ENCODE results near the gene RNF145. TPM values are rescaled to one million over a fixed set of nuclear protein-coding genes. Genes with fewer than 3 reads are reported as not detected.

The RNF145 gene
- total RNA-seq, 1 experiment from 2014 or later, result 54.0 TPM

- DNase-seq (ENCODE audit: low read depth), result no peak
Measured at GRCh38 chr5:159195775-159196174, 13.6 kb downstream of the RNF145 start.

DNA sequence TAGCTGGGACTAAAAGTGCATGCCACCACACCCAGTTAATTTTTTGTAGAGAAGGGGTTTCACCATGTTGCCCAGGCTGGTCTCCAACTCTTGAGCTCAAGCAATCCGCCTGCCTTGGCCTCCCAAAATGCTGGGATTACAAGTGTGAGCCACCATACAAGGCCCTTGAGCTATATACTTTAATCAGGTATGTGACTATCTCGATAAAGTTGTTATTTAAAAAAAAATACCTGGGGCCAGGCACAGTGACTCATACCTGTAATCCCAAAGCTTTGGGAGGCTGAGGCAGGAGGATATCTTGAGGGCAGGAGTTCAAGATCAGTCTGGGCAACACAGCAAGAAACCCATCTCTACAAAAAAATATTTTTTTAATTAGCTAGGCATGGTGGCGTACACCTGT is 19.2 kb downstream of the RNF145 start:
- no peak for DNase-seq (ENCODE audit: low read depth)

DNA sequence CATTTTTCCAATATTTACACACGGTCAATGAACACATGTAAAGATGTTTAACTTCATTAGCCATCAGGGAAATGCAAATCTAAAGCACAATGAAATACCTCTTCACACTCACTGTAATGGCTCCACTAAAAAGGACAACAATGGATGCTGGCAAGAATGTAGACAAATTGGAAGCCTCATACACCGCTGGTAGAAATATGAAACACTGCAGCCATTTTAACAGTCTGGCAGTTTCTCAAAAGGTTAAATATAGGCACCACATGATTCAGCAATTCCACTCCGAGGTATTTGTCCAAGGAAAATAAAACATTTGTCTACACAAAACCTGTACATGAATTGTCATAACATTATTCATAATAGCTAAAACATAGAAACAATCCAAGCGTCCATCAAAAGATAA is 20.0 kb downstream of the RNF145 start:
- DNase-seq (ENCODE audit: low read depth), result no peak

DNA sequence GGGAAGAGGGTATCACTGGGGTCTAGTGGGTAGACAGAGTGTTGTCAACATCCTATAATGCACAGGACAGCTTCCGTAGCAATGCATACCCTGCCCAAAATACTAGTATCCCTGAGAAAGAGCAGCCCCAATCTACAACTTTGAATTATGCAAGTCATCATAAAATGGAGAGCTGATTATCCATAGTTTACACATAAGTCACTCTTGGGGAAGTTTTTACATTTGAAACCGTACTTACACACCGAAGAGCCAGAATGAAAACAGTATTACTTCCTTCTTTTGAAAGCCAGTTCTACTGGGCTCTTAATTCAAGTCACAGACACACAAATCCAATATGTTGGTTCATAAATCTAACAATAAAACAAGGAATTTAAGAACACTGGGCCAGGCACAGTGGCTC is 21.6 kb downstream of the RNF145 start:
- DNase-seq (ENCODE audit: low read depth), result no peak

GRCh38 chr5:159186319-159186718 is 23.0 kb downstream of the RNF145 start:
- DNase-seq (ENCODE audit: low read depth), result no peak

- DNase-seq (ENCODE audit: low read depth), result no peak
Measured at GRCh38 chr5:159185773-159186172, 23.6 kb downstream of the RNF145 start.

DNA sequence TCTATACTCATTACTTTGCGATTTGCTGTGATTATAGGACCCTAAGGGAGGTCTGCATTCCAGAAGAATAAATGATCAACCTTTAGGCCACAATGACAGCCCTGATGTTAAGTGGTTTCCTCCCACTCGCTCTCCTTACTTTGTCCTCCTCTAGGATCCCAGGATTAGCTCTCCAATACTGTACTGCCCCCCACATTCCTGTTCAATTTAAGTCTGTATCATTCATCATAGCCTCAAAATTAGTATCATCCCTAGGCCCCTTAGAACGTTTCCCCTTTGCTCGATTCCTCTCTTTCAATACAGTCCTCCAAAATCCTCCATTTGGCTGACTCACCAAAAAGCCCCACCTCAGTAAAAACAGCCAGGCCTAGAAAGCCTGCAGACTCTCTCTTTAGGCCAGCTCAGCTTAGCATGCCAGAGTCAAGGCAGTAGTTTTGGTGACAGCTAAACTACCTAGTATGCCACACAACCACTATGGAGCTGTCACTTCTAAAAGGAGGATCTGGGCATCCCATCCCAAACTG is 24.4 kb downstream of the RNF145 start:
- DNase-seq (ENCODE audit: low read depth), result peak; percentile 82

- no peak for DNase-seq (ENCODE audit: low read depth)
Measured at GRCh38 chr5:159184236-159184635, 25.1 kb downstream of the RNF145 start.

DNA sequence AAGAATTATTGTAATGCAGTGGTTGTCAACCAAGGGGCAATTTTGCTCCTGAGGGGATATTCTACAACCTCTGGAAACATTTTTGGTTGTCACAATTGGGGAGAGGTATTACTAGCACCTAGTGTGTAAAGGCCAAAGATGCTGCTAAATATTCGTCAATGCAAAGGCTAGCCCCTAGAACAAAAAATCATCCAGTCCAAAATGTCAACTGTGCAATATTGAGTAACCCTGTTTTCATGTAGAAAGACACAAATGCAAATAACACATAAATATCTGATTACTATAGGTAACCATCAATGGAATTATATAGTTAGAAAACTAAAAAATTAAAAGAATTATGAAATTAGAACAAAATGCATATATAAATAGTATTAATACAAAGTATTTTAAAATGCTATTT is 26.1 kb downstream of the RNF145 start:
- no peak for DNase-seq (ENCODE audit: low read depth)

DNA sequence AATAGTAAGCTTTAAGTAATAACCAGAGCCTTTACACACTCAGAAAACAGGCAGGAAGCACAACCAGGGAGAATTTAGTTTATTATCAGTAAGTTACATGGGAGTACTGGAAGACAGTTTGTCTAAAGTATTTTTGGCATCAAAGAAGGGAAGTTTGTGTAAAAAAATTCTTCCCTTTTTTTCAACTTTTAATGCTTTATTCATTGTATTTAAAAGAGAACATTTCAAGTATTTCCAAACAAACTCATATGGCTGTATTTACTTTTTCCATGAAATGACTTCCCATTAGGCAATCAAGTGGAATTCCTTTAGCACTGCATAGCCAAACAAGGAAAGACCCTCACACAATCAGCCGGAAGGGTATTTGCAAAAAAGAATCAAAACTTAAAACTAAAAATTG is 26.7 kb downstream of the RNF145 start:
- DNase-seq (ENCODE audit: low read depth), result no peak

DNA sequence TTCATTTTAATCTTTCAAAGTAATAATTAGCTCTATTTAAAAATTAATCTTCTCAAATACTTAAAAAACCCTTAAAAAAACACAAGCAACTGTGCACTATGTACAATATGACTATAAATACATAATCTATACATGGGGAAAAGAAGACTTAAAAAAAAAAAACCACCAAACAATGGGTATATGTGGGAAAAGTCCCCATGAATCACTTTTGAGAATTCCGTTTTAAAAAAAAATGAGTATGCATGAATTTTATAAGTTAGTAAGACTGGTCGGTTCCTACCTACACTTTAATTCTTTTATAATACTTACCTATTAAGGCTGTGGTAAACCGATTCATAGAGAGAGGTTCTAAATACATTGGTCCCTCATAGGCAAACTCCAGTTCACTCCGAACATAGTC is 27.7 kb downstream of the RNF145 start:
- DNase-seq (ENCODE audit: low read depth), result no peak

GRCh38 chr5:159181152-159181551 is 28.2 kb downstream of the RNF145 start:
- DNase-seq (ENCODE audit: low read depth), result peak; percentile 19

- DNase-seq (ENCODE audit: low read depth), result no peak
Measured at GRCh38 chr5:159179529-159180305, 29.6 kb downstream of the RNF145 start.

DNA sequence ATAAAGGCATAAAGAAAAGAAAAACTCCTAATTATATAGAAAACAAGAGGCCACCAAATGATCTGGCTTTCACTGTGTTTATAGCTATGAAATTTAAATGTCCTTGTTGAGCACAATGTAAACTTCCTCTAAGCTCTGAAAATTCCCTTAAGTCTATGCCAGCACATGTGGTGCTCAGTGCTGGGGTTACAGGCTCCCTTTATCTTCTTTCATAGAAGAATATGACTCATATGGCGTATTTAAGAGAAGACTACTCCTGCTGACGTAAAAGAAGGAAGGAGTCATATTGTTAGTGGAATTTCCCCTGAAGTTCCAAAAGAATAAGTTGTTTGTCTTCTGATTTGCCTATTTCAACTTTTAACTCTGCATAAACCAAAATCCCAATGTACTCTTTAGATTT is 30.4 kb downstream of the RNF145 start:
- DNase-seq (ENCODE audit: low read depth), result peak; percentile 89

GRCh38 chr5:159175547-159175946 is 33.8 kb downstream of the RNF145 start:
- DNase-seq (ENCODE audit: low read depth), result peak; percentile 71

DNA sequence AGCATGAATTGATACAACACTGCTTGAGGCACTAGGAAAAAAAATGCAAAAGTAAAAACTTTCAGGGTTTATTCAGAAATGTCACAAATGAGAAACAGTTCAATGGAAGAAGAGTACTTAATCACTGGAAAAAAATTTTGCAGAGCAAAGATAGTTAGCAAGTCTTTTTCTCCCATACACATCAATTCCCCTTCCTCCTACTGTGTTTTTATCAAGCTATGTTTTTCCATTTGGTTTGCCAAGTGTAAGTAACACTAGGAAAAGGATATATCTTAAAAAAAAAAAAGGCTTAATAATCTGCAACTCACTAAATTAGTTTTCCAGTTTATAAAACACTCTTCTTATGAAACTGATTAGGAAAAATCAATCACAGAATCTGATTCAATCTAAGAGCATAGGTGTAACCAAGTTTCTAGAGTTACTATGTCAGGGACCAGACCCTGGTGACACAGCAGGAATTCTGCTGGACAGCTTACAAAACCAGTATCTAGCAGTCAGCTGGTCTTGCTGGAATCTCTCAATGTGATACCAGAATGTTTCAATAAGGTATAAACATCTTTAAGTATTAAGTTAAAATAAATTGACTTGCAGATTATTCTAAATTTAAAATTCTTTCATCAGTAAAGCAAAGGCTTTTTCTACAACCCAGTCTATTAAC is 34.7 kb downstream of the RNF145 start:
- no peak for DNase-seq (ENCODE audit: low read depth)

- DNase-seq (ENCODE audit: low read depth), result no peak
Measured at GRCh38 chr5:159171274-159171673, 38.1 kb downstream of the RNF145 start.

DNA sequence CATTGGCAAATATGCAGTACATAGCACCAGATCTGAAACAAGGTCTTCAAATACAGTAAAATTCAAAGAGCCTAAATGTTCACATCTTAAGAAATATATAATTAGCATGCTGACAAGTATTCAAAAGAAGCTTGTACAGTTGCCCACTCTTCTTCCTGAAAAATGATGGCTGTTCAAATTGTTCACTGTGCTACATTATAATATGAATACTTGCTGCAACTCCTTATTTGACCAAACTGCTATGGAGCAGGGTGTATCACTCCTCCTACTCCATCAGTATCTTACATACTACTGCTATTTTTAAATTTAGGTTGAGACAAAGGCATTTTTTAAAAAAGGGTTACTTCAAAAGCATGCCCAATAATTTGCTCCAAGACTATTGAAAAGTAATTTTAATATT is 39.3 kb downstream of the RNF145 start:
- no peak for DNase-seq (ENCODE audit: low read depth)

- no peak for DNase-seq (ENCODE audit: low read depth)
Measured at GRCh38 chr5:159166416-159166815, 42.9 kb downstream of the RNF145 start.

DNA sequence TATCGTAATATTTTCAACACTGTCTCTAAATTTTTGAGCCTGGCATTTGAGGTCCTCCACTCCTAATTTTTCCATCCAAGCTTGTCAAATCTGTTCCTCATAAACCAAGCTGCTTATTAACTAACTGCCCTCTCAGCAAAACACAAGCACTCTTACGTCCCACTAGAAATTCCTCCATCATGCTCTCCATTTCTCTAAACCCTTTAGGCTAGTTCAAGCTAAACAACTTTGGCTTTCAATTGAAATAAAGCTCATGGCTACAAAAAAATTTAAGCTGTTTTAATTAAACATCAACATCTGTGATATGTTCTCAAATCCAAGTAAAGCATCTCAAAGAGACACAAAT is 45.7 kb downstream of the RNF145 start:
- no peak for DNase-seq (ENCODE audit: low read depth)

DNA sequence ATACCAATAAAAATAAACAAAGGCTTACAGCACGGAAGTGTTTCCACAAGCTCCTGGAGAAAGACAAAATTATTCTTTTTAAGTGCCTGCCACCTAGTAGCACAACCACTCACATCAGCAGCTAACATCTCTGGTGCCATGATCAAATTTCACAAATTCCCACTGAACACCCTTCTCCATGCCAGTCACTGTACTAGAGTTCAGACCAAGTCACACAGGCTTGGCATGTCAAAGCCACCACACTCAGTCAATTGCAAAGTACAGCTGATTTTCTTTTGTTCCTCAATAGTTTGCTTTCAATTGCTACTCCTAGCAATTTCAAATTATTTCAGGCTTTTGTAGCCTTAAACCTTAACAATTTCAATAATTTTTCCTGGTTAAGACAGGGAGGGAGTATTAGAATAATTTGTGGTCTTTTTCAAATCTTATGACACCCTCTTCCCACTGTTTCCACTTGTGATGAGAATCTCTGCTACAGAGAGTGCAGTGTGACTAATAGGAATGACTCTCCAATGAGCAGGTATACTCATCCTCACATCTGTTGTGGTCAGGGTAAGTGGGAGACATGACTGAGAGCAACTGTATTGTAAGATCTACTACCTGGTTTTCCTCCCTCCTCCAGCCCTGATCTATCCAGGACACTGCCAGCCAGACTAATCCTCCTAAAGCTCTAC is 46.2 kb downstream of the RNF145 start:
- peak; percentile 77 for DNase-seq (ENCODE audit: low read depth)

GRCh38 chr5:159161361-159162214 is 47.8 kb downstream of the RNF145 start:
- no peak for DNase-seq (ENCODE audit: low read depth)

Data from M059J (cell line).